IPS-NIHi11 (cell line): ENCODE results near the gene FGF18.

ENCODE experiments used
- DNase-seq: peaks from one replicate; pipeline ENCODE4 v3.0.0; 2012; ENCODE audit warnings: mixed read lengths, low spot score

FGF18 gene

DNA sequence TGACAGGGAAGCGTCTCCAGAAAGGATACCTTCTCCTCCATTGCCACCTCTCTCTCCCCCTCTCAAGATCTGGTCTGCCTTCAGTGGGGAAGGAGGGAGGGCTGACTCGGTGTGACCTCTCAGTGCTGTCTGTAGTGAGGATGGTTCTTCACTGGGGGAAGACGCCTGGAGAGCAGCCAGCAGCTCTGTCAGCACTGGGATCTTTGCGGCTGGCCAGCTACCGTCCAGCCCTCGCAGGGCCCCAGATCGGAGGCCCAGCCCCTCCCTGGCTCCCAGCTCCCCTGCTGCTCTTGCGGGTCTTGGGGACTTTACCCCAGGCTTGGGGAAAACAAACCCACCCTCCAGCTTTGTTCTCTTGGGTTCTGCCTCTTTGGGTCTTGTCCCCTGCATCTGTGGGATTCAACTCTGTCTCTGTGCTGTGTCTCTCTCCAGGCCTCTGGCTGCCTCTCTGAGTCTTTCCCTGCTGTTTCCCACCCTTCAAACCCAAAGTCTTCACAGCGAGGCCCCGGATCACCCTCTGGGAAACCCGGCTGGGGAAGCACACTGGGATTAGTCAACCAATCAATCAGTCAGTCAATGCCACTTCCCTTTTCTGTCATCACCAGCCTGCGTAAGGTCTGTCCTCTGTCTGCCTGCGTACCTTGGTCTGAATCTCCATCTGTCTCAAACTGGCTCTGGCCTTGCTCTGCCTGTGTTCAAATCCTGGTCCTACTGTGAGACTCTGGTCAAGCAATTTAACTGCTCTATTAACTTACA is 23.0 kb downstream of the FGF18 start:
- DNase-seq, result no peak

GRCh38 chr5:171444582-171444981 is 25.1 kb downstream of the FGF18 start:
- no peak for DNase-seq

DNA sequence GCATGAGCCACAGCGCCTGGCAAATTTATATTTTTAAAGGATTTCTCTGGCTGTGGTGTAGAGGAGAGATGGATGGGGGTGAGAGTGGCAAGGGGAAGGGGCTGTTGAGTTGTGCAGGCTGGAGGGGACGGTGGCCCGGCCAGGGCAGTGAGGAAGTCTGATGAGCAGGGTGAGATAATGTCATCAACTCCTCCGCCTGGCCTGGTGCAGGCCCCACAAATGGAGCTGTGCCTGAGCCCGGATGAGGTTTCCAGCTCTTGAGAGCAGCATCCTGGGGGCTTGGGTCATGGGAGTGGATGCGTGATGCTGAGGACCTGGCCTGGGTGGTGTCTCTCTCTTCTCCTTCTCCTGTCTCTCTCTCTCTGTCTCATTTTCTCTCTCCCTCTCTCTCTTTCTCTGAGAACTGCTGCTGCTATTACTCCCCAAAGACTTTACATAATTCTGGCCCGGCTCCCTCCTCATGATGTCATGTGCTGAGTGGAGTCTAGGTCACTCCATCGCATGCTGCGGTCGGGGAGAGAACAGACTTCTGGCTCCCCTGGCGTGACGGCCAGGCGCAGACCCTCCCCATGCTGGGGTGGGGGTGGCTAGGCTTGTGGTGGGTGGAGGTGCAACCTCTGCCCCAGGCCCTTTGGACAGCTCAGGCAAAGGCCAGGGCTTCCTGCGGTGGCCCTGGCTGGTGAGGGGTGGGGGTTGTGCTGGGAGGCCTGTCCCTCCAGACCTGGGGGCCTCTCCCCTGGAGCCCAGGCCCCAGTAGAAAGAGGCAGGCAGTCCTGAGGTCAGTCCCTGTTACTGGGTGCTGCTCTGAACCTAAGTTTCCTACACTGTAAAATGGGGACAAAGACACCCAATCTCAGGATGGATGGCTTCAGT is 26.4 kb downstream of the FGF18 start:
- DNase-seq, result no peak

DNA sequence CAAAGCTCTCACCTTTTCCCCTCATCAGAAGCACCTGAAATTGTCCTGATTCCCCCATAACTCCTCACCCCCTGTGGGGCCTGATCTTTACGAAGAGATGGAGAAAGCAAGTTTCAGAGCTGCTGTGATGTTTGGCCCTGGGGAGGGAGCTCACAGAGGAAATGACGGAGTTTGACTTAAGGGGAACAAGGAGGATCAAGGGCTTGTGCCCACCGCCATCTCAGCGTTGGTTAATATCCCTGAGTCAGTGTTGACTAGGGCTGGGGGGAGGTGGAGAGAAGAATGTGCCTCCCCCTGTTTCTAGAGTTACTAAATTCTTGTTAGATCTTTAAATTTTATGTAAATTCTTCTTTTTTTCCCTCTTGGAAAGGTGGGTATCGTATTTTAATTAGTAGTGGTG is 27.8 kb downstream of the FGF18 start:
- no peak for DNase-seq

GRCh38 chr5:171449426-171449825 is 30.0 kb downstream of the FGF18 start:
- DNase-seq, result no peak

DNA sequence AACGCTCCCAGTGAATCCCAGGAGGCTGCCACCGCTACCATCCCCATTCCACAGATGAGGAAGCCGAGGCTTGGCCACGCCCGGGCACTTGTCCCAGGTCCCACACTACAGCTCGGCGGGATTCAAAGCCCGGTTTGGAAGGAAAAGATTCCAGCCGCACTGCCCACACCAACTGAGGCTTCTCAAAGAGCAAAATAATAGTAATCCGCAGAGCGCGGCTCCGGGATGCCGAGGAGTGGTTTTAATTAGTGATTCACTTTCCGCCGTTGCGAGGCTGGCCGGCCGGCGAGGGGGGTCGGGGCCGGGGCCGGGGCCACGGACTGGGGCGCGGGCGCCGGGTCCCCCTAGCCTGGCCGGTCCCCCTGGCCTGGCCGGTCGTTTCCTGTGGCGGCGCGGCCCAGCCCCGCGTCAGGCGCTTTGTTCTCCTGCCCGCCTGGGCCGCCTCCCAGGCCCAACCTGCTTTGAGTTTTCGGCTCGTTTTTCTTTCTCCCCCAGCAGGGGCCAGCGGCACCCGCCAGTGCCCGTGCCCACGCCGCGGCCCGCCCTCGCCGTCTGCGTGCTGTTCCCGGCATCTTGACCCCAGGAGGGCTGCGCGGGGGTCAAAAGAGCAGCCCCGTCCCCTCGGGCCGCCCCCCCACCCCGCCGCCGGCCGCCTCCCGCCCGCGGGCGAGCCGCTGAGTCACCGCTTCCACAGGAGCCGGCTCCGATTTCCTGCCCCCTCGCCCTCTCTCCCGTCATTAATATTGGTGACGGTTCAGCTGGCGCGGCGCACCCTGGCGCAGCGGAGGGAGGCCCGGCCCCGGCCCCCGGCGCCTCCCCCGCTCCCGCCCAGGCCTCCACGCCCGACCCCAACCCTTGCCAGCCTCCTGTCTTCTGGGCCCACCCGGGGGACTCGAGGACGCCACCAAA is 31.2 kb downstream of the FGF18 start:
- DNase-seq, result peak; percentile 82

DNA sequence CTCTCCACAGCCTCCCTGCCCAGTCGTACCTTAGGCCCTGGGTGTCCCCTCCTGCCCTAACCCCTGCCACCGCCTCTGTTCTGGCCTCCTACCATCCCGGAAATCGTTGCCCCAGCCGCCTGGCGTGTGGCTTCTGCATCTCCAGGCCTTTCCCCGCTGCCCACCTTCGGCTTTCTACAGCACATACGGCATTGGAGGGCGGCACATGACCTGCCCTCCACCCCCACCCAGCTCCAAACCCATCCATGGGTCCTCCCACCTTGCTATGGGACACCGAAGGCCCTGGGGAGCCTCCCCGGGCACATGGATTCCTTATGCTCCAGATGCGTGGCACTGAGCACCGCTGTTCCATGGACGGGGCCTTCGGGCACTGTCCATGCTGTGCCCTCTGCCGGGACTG is 32.0 kb downstream of the FGF18 start:
- DNase-seq, result no peak

DNA sequence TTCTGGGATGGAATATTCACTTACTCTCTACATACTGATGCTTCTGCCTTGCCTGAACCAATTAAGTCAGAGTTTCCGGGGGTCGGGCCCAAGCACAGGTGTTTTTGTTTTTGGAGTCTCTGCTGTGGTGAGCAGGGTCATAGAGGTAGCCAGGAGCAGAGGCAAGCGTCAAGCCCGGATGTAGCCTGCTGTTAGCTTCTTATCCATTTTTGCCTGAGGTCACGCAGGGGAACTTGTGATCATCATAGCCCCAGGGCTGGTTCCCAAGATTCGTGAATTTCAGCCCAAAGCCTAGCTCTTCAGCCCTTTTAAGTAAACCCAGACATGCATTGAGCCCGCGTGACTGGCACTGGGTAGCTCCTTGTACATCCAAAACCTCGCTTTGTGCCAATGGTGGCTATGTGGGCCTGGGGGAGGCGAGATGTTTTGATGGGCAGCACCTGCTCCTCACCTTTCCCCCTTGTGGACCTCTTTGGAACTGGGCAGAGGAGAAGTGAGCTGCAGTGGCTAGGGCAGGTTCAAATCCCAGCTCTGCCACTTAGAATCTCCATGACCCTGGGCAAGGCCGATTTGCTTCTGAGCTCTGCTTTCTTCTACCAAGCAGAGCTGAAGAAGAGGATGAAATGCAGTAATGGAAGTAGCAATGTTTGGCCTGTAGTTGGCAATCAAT is 33.7 kb downstream of the FGF18 start:
- no peak for DNase-seq

GRCh38 chr5:171453988-171454387 is 34.5 kb downstream of the FGF18 start:
- DNase-seq, result no peak

DNA sequence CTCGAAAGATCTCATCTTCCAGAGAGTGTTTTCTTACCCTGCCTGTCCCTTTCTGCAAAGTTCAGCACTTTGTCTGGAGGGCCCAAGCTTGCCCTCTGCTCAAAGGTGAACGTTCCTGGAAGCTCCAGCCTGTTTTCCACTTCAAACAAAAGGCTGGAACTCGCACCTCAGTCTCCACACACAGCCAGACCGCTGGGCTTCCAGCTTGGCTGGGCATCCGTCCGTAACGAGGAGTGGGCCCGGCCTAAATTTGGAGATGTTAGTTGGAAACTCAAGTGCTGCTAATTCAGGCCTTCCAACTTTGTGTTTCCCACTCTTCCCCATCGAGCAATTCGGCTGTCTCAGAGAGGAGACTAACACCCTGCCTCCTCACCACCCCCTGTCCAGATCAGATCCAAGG is 35.1 kb downstream of the FGF18 start:
- no peak for DNase-seq

GRCh38 chr5:171455522-171455921 is 36.1 kb downstream of the FGF18 start:
- no peak for DNase-seq

DNA sequence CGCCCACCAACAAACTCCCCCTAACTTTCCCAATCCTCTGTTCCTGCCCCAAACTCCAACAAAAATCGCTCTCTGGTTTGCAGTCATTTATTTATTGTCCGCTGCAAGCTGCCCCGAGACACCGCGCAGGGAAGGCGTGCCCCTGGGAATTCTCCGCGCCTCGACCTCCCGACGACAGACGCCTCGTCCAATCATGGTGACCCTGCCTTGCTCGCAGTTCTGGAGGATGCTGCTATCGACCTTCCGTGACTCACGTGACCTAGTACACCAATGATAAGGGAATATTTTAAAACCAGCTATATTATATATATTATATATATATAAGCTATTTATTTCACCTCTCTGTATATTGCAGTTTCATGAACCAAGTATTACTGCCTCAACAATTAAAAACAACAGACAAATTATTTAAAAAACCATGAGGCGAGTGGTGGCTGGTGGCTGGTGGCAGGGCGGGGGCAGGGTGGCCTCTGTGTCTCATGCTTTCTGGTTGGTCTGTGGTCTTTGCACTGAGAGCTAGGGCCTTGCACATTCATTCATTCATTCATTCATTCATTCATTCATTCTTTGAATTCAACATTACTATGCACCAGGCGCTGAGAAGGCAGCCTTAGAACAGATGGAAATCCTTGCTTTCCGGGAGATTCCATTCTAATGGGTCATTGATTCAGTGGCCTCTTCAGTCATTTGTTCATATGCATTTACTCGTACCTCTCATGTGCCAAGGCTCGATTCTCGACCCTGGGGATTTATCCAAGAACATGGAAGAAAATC is 37.9 kb downstream of the FGF18 start:
- DNase-seq, result no peak

- no peak for DNase-seq
Measured at GRCh38 chr5:171459839-171460238, 40.4 kb downstream of the FGF18 start.

DNA sequence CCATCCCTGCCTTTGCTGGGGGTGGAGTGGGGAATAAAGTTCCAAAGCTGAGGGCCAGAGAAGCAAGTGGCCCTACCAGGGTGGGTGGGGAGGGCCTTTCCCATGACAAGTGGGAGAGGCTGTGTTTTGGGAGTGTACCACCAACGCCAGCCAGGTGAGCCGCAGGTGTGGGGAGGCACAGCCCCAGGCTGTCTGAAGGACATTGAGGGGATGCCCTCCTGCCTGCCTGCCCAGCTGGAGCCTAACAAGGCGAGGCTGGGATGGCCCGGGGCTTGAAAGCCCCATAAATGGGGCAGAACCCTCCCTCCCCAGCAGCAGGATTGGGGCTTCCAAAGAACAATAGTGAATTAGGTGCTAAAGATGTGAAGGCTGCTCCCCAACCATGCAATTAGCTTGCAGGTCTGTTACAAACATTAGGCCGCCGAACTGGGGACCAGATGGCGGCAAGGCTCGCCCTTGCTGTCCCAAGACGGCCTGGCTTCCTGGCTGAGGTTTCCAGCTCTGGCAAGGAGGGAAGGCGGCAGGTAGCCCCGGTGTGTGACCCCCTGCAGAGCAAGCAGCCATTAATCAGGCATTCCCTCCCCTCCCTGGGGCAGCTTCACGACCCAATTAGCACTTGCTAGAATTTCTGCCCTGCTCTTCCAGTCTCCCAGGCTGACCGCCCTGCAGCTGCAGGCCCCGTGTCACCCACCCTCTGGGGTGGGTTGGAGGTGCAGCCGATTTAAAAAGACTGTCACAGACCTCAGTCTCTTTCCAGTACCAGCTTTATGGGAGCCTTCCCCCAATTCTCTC is 42.9 kb downstream of the FGF18 start:
- DNase-seq, result peak; percentile 57

DNA sequence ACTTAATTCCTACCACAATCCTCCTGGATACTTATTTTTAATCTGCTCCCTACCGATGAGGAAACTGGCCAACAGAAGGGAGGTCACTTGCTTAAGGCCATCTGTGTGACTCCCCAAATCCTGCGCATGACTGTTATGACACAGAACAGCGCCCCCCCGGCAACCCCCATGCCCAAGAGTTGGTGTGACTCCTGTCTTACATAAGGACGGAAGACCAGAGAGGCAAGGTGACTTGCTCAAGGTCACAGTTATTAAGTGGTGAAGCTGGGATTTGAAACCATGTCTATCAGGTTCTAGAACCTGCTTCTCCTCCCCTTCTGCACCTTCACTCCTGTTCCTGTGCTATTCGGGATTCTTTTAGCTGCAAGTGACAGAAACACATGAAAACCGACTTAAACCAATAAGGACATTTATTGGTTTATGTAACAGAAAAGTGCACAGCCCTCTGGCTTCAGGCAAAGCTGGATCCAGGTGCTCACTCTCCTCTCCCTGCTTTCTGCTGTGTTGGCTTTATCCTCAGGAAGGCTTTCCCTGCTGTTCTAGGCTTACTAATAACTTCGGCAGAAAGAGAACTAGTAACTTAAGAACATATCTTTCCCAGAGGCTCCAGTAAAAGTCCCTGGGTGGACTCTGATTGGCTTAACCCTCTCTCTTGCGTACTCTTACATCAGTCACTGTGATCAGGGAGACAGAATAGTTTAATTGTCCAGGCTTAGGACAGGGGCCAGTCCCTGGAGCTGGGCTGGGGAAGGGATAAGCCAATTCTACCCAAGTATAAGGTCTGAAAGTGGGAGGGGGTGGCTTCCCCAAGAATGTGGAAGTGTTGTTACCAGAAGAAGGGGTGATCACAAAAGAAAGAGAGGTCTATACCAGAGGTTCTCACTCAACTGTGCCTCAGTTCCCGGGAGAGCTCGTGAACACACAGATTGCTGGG is 43.7 kb downstream of the FGF18 start:
- no peak for DNase-seq

DNA sequence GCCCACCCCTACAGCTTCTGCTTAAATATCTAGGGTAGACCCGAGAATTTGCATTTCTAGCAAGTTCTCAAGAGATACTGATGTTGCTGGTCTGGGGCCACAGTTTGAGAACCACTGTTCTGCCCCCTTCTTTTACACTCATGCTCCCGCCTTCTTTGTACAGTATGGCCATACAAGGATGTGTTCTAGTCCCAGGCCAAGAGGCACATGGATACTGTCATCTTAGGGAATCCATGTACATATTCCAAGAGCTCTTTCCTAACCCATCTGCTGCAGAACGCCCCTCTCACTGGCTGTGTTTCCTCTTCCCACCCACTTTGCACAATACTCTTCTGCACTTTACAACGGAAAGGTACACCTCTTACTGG is 44.4 kb downstream of the FGF18 start:
- no peak for DNase-seq

GRCh38 chr5:171464829-171465228 is 45.4 kb downstream of the FGF18 start:
- DNase-seq, result no peak

GRCh38 chr5:171467107-171467506 is 47.7 kb downstream of the FGF18 start:
- DNase-seq, result no peak

GRCh38 chr5:171469326-171469725 is 49.9 kb downstream of the FGF18 start:
- no peak for DNase-seq
